GM12878 (cell line): ENCODE results near the gene EIF3B. TPM values are rescaled to one million over a fixed set of nuclear protein-coding genes. Genes with fewer than 3 reads are reported as not detected.
A peak's percentile ranks its signal among the peaks of the same experiment; 100 is the strongest.

Source experiments
- ATAC-seq: fragments of 200-7000 bp; cut with Tn5 transposase; 3 replicates; pipeline ENCODE4 v1.9.1; 2020; ENCODE audit warnings: mild to moderate bottlenecking, moderate library complexity
- BruUV-seq: library from RNA; stranded (reverse); fragments of 400-500 nt; replicated peaks from 2 replicates; lab custom pipeline; 2021; lab: Mats Ljungman, UMichigan
- CTCF ChIA-PET: fragments of 300-600 bp; sonication (Branson Sonifier 250); formaldehyde crosslinking; extraction: SDS; loops from one replicate; lab custom pipeline; 2021; ENCODE audit warnings: inconsistent platforms; lab: Yijun Ruan, JAX
- POLR2A ChIA-PET: fragments of 350-600 bp; formaldehyde crosslinking; extraction: SDS; loops from one replicate; lab custom pipeline; 2021; ENCODE audit warnings: inconsistent platforms; lab: Charles Lee
- RAD21 ChIA-PET: fragments of 300-600 bp; sonication (Branson Sonifier 250); formaldehyde crosslinking; loops from one replicate; lab custom pipeline; 2023; ENCODE audit warnings: antibody characterized with exemption; ENCODE audit not compliant: unreplicated experiment; lab: Charles Lee
- SMC1A ChIA-PET: fragments of 300-600 bp; sonication (Branson Sonifier 250); formaldehyde crosslinking; loops from one replicate; lab custom pipeline; 2023; ENCODE audit not compliant: unreplicated experiment, uncharacterized antibody; lab: Charles Lee
- DNase-seq: peaks from one replicate; pipeline ENCODE4 v3.0.0-alpha.2; 2011; ENCODE audit warnings: low read depth, low spot score
- FAIRE-seq: peaks from 3 replicates; lab custom pipeline; 2011; peaks lifted over from hg19 to GRCh38; lab: Jason Lieb, UNC
- H2AFZ ChIP-seq: 2 replicates; pipeline ENCODE4 v1.6.0; 2011; ENCODE audit warnings: low read depth, low read length, control low read depth; ENCODE audit not compliant: control insufficient read depth
- H3K27ac ChIP-seq: 2 replicates; pipeline ENCODE4 v1.5.1; 2011; ENCODE audit warnings: control low read depth; ENCODE audit not compliant: control insufficient read depth, insufficient read depth
- H3K27me3 ChIP-seq, 2 experiments: replicated peaks in 1 of 2; 2 replicates each; pipeline versions ENCODE4 v1.6.0 to v1.6.1; 2011; ENCODE audit warnings: low read length in 1 of 2; ENCODE audit not compliant: control insufficient read depth in 2 of 2, insufficient read depth in 2 of 2
- H3K36me3 ChIP-seq, 2 experiments: 2 replicates each; pipeline ENCODE4 v1.5.1; 2011; ENCODE audit warnings: low read length in 1 of 2; ENCODE audit not compliant: control insufficient read depth in 2 of 2, insufficient read depth in 2 of 2
- H3K4me1 ChIP-seq: 2 replicates; pipeline ENCODE4 v1.6.1; 2011; ENCODE audit warnings: mild to moderate bottlenecking, low read length, moderate library complexity, mixed read lengths; ENCODE audit not compliant: control insufficient read depth, insufficient read depth
- H3K4me2 ChIP-seq: 2 replicates; pipeline ENCODE4 v1.6.0; 2011; ENCODE audit warnings: control low read depth; ENCODE audit not compliant: control insufficient read depth, insufficient read depth
- H3K4me3 ChIP-seq: fragments of 200-600 bp; sonication (generic); 2 replicates; pipeline ENCODE4 v1.5.1; 2016
- H3K79me2 ChIP-seq: 2 replicates; pipeline ENCODE4 v1.6.0; 2011; ENCODE audit warnings: low read length; ENCODE audit not compliant: control insufficient read depth, insufficient read depth
- H3K9ac ChIP-seq: 2 replicates; pipeline ENCODE4 v1.8.0; 2011; ENCODE audit warnings: low read length, control low read depth, mixed read lengths; ENCODE audit not compliant: control insufficient read depth, insufficient read depth
- H3K9me3 ChIP-seq: replicated peaks from 3 replicates; pipeline ENCODE4 v1.5.1; 2011; ENCODE audit warnings: mild to moderate bottlenecking, low read length; ENCODE audit not compliant: control insufficient read depth, insufficient read depth
- H4K20me1 ChIP-seq: 2 replicates; pipeline ENCODE4 v1.6.0; 2011; ENCODE audit not compliant: control insufficient read depth, insufficient read depth
- ATF7 ChIP-seq: fragments of 450-650 bp; IDR thresholded peaks from 2 replicates; pipeline ENCODE4 v1.6.1; 2016; ENCODE audit warnings: low read depth, mild to moderate bottlenecking
- POLR2A ChIP-seq: IDR thresholded peaks from 2 replicates; pipeline ENCODE4 v1.6.1; 2011; ENCODE audit warnings: low read depth, mild to moderate bottlenecking, low read length
- POLR2AphosphoS5 ChIP-seq: IDR thresholded peaks from 2 replicates; pipeline ENCODE4 v1.6.1; 2011; ENCODE audit warnings: mild to moderate bottlenecking, low read length, inconsistent platforms
- ZNF217 ChIP-seq: fragments of 450-650 bp; IDR thresholded peaks from 2 replicates; pipeline ENCODE4 v1.6.1; 2017; ENCODE audit warnings: antibody characterized with exemption, mild to moderate bottlenecking
- WGBS: methylation state at CpG from one replicate; pipeline ENCODE4 v1.1.6; 2016; ENCODE audit warnings: low lambda C conversion rate; ENCODE audit not compliant: insufficient replicate concordance, insufficient coverage; ENCODE audit errors: missing lambda C conversion rate; 5-methylcytosine and 5-hydroxymethylcytosine counted together
- in situ Hi-C: fragments of 300-500 bp; cut with MboI; formaldehyde crosslinking; loops from 9 replicates; pipeline ENCODE4 v1.14.3; 2018; ENCODE audit warnings: mixed read lengths
- intact Hi-C: fragments of 100-400 bp; cut with micrococcal nuclease; formaldehyde crosslinking; loops from one replicate; pipeline ENCODE4 v1.14.2; 2022; ENCODE audit not compliant: unreplicated experiment
- polyA plus RNA-seq, 11 experiments: library from polyadenylated mRNA; depleted of rRNA in 4 of 11; unstranded in 6 of 11; stranded (reverse) in 5 of 11; fragments of >200 nt; fragmentation: Nextera tagmentation in 4 of 11; fragmentation: Illumina TruSeq in 1 of 11; extraction: Ambion mirVana in 4 of 11; extraction: Trizol in 1 of 11; gene quantifications; 1 replicate in 1 of 11; 2 replicates in 10 of 11; pipeline versions ENCODE4 v1.2.1 to v1.2.3, GENCODE V29; 2011 to 2016; ENCODE audit warnings: inconsistent platforms in 2 of 11, missing spikeins in 2 of 11, low read depth in 1 of 11
- total RNA-seq, 4 experiments: library from RNA; depleted of rRNA in 3 of 4; stranded (reverse); fragments of >200 nt in 3 of 4; fragmentation: Illumina TruSeq in 1 of 4; extraction: Trizol in 1 of 4; gene quantifications; 2 replicates each; pipeline versions ENCODE4 v1.2.1 to v1.2.3, GENCODE V29; 2013 to 2021

Gene EIF3B
- total and polyA plus RNA-seq, 10 of the 15 experiments (the other 5 are each of a cell fraction or from before 2014, with no cell fraction given): 17.6 to 275 (median 153) TPM

- DNase-seq (no peak), FAIRE-seq (no peak), ATAC-seq (no peak)
- Histone ChIP-seq H3K27me3 (no peaks in the 10 kb centered on the region), H3K79me2 (no peaks in the 10 kb centered on the region), H3K4me1 (no peaks in the 10 kb centered on the region), H3K4me3 (no peak overlapping the region), H2AFZ (no peak overlapping the region), H3K27ac (no peak overlapping the region), H3K9ac (no peak overlapping the region), H3K4me2 (no peak overlapping the region), H3K36me3 (peaks cover 56 to 61% of the 10 kb centered on the region in 2 experiments), H4K20me1 (peaks cover 2% of the 10 kb centered on the region), H3K9me3 (no peaks in the 10 kb centered on the region)
- 86% methylated on average over 7 of the region's 7 CpGs for WGBS
- SMC1A ChIA-PET: no interaction called here
- CTCF ChIA-PET: interaction anchor here (1.4 kb wide), 1 partner anchor 9 kb away, joined by 4 read pairs; no protein-coding TSS in a partner anchor
- in situ Hi-C loops (no loop called here), intact Hi-C loops (no loop called here)
- POLR2A ChIA-PET: no interaction called here
- TF ChIP-seq ATF7 (no peak), POLR2AphosphoS5 (0 out of 2 replicates have a peak, but pooled peaks have one; percentile 46), POLR2A (peak; percentile 62)
- no TSS peak for BruUV-seq
- RAD21 ChIA-PET: no interaction called here
Measured at GRCh38 chr7:2373646-2374045, 19.0 kb downstream of the EIF3B start.

GRCh38 chr7:2374401-2374800, 19.8 kb downstream of the EIF3B start:
- POLR2A ChIA-PET: no interaction called here
- Histone ChIP-seq H3K79me2 (no peaks in the 10 kb centered on the region), H4K20me1 (peaks cover 2% of the 10 kb centered on the region), H3K4me3 (no peak overlapping the region), H2AFZ (no peak overlapping the region), H3K9me3 (no peaks in the 10 kb centered on the region), H3K27ac (no peak overlapping the region), H3K36me3 (peaks cover 55 to 59% of the 10 kb centered on the region in 2 experiments), H3K9ac (no peak overlapping the region), H3K27me3 (no peaks in the 10 kb centered on the region), H3K4me2 (no peak overlapping the region), H3K4me1 (no peaks in the 10 kb centered on the region)
- RAD21 ChIA-PET: no interaction called here
- CTCF ChIA-PET: no interaction called here
- TF ChIP-seq ZNF217: no peak
- SMC1A ChIA-PET: no interaction called here
- in situ Hi-C loops: no loop called here
- no peak for FAIRE-seq
- BruUV-seq: no TSS peak
- intact Hi-C loops: no loop called here
- no peak for ATAC-seq
- no peak for DNase-seq
- WGBS: 96% methylated on average over 18 of the region's 18 CpGs
